ENCODE results near the gene PNMT. TPM values are rescaled to one million over a fixed set of nuclear protein-coding genes. Genes with fewer than 3 reads are reported as not detected.

Gene PNMT
- total RNA-seq, 2 experiments from 2014 or later: not detected

DNA sequence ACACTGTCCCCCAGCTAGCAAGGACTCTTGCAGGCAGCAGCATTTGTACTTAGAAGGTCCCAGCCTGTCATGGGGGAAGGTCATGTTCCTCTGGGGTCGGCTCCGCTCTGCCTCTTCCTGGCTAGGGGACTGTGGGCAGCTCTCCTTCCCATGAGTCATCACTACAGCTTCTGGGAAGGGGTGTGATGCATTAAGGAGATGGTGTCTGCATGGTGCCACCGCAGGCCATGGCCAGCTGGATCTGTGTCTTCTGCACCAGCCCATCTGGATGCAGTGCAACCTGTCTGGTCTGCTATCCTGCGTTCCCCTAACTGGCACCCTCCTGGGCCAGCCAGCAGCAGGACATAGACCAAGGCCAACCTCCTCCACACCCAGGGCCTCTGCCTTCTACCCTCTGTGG is 25.0 kb upstream of the PNMT start:
- Histone ChIP-seq H3K9me3 (ENCODE audit: low read length) (no peaks in the 10 kb centered on the region), H4K20me1 (ENCODE audit: insufficient read depth, low read length) (peaks cover 4% of the 10 kb centered on the region; the same call in 1 of the 2 replicates), H3K79me2 (ENCODE audit: insufficient read depth, low read depth, low read length) (peaks cover 11% of the 10 kb centered on the region), H3K4me1 (ENCODE audit: insufficient read depth, low read length, poor library complexity, severe bottlenecking) (peaks cover 10% of the 10 kb centered on the region), H3K9me2 (ENCODE audit: insufficient read depth, low read length) (no peaks in the 10 kb centered on the region), H2AFZ (ENCODE audit: low read length) (no peak overlapping the region), H3K4me2 (ENCODE audit: low read length) (no peak overlapping the region), H3K27ac (ENCODE audit: low read depth, low read length, poor library complexity, severe bottlenecking) (no peak overlapping the region), H3K4me3 (ENCODE audit: low read depth, low read length, poor library complexity, severe bottlenecking) (no peak overlapping the region), H3K36me3 (ENCODE audit: insufficient read depth, low read length) (peaks cover 5% of the 10 kb centered on the region; the same call in 1 of the 2 replicates)
- TF ChIP-seq, protein P1, sequence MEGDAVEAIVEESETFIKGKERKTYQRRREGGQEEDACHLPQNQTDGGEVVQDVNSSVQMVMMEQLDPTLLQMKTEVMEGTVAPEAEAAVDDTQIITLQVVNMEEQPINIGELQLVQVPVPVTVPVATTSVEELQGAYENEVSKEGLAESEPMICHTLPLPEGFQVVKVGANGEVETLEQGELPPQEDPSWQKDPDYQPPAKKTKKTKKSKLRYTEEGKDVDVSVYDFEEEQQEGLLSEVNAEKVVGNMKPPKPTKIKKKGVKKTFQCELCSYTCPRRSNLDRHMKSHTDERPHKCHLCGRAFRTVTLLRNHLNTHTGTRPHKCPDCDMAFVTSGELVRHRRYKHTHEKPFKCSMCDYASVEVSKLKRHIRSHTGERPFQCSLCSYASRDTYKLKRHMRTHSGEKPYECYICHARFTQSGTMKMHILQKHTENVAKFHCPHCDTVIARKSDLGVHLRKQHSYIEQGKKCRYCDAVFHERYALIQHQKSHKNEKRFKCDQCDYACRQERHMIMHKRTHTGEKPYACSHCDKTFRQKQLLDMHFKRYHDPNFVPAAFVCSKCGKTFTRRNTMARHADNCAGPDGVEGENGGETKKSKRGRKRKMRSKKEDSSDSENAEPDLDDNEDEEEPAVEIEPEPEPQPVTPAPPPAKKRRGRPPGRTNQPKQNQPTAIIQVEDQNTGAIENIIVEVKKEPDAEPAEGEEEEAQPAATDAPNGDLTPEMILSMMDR (conservative IDR thresholded peaks at IDR 0.05; ENCODE audit: low read length): no peak
- TF ChIP-seq EZH2phosphoT487 (IDR thresholded peaks at IDR 0.05; ENCODE audit: borderline replicate concordance, low read depth, low read length): no peak
- intact Hi-C loops (cut with micrococcal nuclease; ENCODE audit: unreplicated experiment): no loop called here
- DNase-seq (ENCODE audit: low spot score): no peak
- no TSS peak for BruUV-seq (replicated peaks)
- ChIA-PET POLR2A (no interaction called here), CTCF (ENCODE audit: unreplicated experiment) (no interaction called here)

DNA sequence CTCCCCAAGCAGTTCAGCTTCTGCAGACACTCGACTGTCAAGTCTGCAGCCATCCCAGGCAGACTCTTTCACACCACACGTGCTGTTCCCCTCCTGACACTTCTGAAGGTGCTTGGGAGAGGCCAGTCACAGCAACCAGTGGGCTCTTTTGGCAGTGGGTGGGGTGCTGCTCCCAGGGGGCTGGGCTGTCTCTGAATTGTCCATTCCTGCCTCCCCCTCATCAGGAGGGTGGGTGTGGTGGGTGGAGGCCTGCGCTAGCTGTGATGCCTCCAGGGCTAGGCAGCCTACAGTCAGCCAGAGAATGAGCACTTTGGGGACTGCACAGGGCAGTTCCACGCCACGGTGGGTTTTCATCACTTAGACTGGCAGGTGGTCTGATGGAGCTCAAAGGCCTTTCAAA is 21.0 kb upstream of the PNMT start:
- Histone ChIP-seq H3K9me2 (ENCODE audit: insufficient read depth, low read length) (no peaks in the 10 kb centered on the region), H3K36me3 (ENCODE audit: insufficient read depth, low read length) (peaks cover 5% of the 10 kb centered on the region; the same call in 1 of the 2 replicates), H3K4me3 (ENCODE audit: low read depth, low read length, poor library complexity, severe bottlenecking) (no peak overlapping the region), H2AFZ (ENCODE audit: low read length) (no peak overlapping the region), H3K79me2 (ENCODE audit: insufficient read depth, low read depth, low read length) (no peaks in the 10 kb centered on the region), H3K4me1 (ENCODE audit: insufficient read depth, low read length, poor library complexity, severe bottlenecking) (no peaks in the 10 kb centered on the region), H3K4me2 (ENCODE audit: low read length) (no peak overlapping the region), H4K20me1 (ENCODE audit: insufficient read depth, low read length) (no peaks in the 10 kb centered on the region), H3K9me3 (ENCODE audit: low read length) (no peaks in the 10 kb centered on the region), H3K27ac (ENCODE audit: low read depth, low read length, poor library complexity, severe bottlenecking) (no peak overlapping the region)
- CTCF ChIA-PET (ENCODE audit: unreplicated experiment): no interaction called here
- POLR2A ChIA-PET: no interaction called here
- intact Hi-C loops (cut with micrococcal nuclease; ENCODE audit: unreplicated experiment): no loop called here
- DNase-seq (ENCODE audit: low spot score): no peak
- no TSS peak for BruUV-seq (replicated peaks)
- TF ChIP-seq EZH2phosphoT487 (IDR thresholded peaks at IDR 0.05; ENCODE audit: borderline replicate concordance, low read depth, low read length): no peak
- TF ChIP-seq, protein P1 (conservative IDR thresholded peaks at IDR 0.05; ENCODE audit: low read length): no peak

DNA sequence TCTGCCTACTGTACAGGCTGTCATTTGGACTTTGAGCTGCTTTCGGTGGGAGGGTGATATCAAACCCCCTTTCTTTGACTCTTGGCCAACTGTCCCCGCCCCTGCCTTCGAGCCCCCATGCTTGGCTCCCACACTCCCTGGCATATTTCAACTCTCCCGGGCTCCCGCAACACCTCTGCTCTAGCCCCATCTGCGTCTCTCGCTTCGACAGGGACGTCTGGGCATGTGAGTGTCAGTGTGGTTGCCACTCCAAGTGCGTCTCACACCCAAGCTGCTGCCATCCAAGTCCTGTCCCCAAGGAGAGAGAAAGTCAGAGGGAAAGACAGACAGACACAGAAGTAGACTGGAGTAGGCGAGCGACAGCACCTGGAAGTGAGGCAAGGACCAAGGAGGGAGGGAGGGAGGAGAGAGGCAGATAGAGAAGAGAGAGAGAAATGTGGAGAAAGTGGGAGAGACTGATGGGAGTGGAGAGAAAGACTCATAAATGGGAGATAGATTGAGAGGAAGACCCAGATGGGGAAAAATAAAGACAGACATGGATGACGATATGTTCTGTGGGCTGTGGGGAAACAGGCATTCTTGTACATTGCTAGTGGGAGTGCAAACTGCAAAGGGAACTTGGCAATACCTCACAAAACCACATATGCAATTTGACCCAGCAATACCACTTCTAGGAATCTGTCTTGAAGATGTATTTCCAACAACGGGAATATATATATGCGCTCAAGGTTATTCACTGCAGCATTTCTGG is 19.5 kb upstream of the PNMT start:
- Histone ChIP-seq H3K4me2 (ENCODE audit: low read length) (no peak overlapping the region), H3K79me2 (ENCODE audit: insufficient read depth, low read depth, low read length) (no peaks in the 10 kb centered on the region), H3K9me3 (ENCODE audit: low read length) (no peaks in the 10 kb centered on the region), H3K4me1 (ENCODE audit: insufficient read depth, low read length, poor library complexity, severe bottlenecking) (no peaks in the 10 kb centered on the region), H3K9me2 (ENCODE audit: insufficient read depth, low read length) (no peaks in the 10 kb centered on the region), H4K20me1 (ENCODE audit: insufficient read depth, low read length) (no peaks in the 10 kb centered on the region), H3K4me3 (ENCODE audit: low read depth, low read length, poor library complexity, severe bottlenecking) (no peak overlapping the region), H3K36me3 (ENCODE audit: insufficient read depth, low read length) (peaks cover 9% of the 10 kb centered on the region; the same call in 1 of the 2 replicates), H2AFZ (ENCODE audit: low read length) (no peak overlapping the region), H3K27ac (ENCODE audit: low read depth, low read length, poor library complexity, severe bottlenecking) (no peak overlapping the region)
- ChIA-PET POLR2A (interaction anchor here (0.7 kb wide), 1 partner anchor 25 kb away, joined by 3 read pairs; no protein-coding TSS in a partner anchor), CTCF (ENCODE audit: unreplicated experiment) (interaction anchor here (0.6 kb wide), 1 partner anchor 280 kb away, joined by 3 read pairs; no protein-coding TSS in a partner anchor)
- no TSS peak for BruUV-seq (replicated peaks)
- DNase-seq (ENCODE audit: low spot score): no peak
- intact Hi-C loops (cut with micrococcal nuclease; ENCODE audit: unreplicated experiment): no loop called here
- no peak for TF ChIP-seq EZH2phosphoT487 (IDR thresholded peaks at IDR 0.05; ENCODE audit: borderline replicate concordance, low read depth, low read length)
- TF ChIP-seq, protein P1 (conservative IDR thresholded peaks at IDR 0.05; ENCODE audit: low read length): no peak
